ENCODE measurements around the gene RIMS1. TPM values are rescaled to one million over a fixed set of nuclear protein-coding genes. Genes with fewer than 3 reads are reported as not detected.

RIMS1 gene
- total RNA-seq, 5 donors from 2014 or later (not counting 1 experiment from before 2014, with no cell fraction given), result not detected

GRCh38 chr6:72037006-72037405 is 150.7 kb downstream of the RIMS1 start:
- Mint-ChIP-seq H3K27me3 (no peaks in the 10 kb centered on the region), H3K9me3 (no peaks in the 10 kb centered on the region), H3K4me1 (no peaks in the 10 kb centered on the region), H3K36me3 (no peaks in the 10 kb centered on the region), H3K4me3 (no peak overlapping the region), H3K27ac (no peak overlapping the region)
- Histone ChIP-seq H3K27ac (ENCODE audit: low read length) (no peak overlapping the region), H3K4me3 (ENCODE audit: control insufficient read depth in 1 of 2, extremely low read depth in 1 of 2, low read length in 1 of 2) (no peak overlapping the region), H3K36me3 (ENCODE audit: control insufficient read depth in 2 of 2, extremely low read depth in 1 of 2, insufficient read depth in 1 of 2, low read length in 1 of 2) (no peaks in the 10 kb centered on the region), H3K9me3 (no peaks in the 10 kb centered on the region), H3K27me3 (replicated peaks in 1 of 2; ENCODE audit: control insufficient read depth in 2 of 2, extremely low read depth in 1 of 2, insufficient read depth in 2 of 2, low read length in 1 of 2) (no peaks in the 10 kb centered on the region), H3K4me1 (ENCODE audit: control insufficient read depth in 1 of 2, extremely low read depth in 1 of 2, insufficient read depth in 2 of 2, low read length in 2 of 2) (no peaks in the 10 kb centered on the region)
- POLR2A ChIA-PET, result no interaction called here
- DNase-seq (no peak), ATAC-seq (replicated peaks in 1 of 4) (no peak)
- WGBS (ENCODE audit: insufficient coverage), result 22% methylated on average over 3 of the region's 4 CpGs
- CTCF ChIA-PET, result no interaction called here

- no peaks in the 10 kb centered on the region for H3K27me3 ChIP-seq (replicated peaks in 1 of 2; ENCODE audit: control insufficient read depth in 2 of 2, extremely low read depth in 1 of 2, insufficient read depth in 2 of 2, low read length in 1 of 2)
- Mint-ChIP-seq H3K4me1 (no peaks in the 10 kb centered on the region), H3K27me3 (no peaks in the 10 kb centered on the region), H3K9me3 (no peaks in the 10 kb centered on the region), H3K27ac (no peak overlapping the region), H3K36me3 (no peaks in the 10 kb centered on the region), H3K4me3 (no peak overlapping the region)
- H3K36me3 ChIP-seq (ENCODE audit: control insufficient read depth in 2 of 2, extremely low read depth in 1 of 2, insufficient read depth in 1 of 2, low read length in 1 of 2), result no peaks in the 10 kb centered on the region
- ATAC-seq (replicated peaks in 1 of 4), result no peak
- no peak for DNase-seq
- H3K9me3 ChIP-seq, result no peaks in the 10 kb centered on the region
- ChIA-PET POLR2A (no interaction called here), CTCF (no interaction called here)
- no peak overlapping the region for H3K4me3 ChIP-seq (ENCODE audit: control insufficient read depth in 1 of 2, extremely low read depth in 1 of 2, low read length in 1 of 2)
- no peak overlapping the region for H3K27ac ChIP-seq (ENCODE audit: low read length)
- H3K4me1 ChIP-seq (ENCODE audit: control insufficient read depth in 1 of 2, extremely low read depth in 1 of 2, insufficient read depth in 2 of 2, low read length in 2 of 2), result no peaks in the 10 kb centered on the region
Observed at GRCh38 chr6:72040111-72040510, 153.8 kb downstream of the RIMS1 start.

- Mint-ChIP-seq H3K36me3 (no peaks in the 10 kb centered on the region), H3K4me1 (no peaks in the 10 kb centered on the region), H3K27me3 (no peaks in the 10 kb centered on the region), H3K9me3 (no peaks in the 10 kb centered on the region), H3K27ac (no peak overlapping the region), H3K4me3 (no peak overlapping the region)
- no CpG with 5 or more reads among the region's 2 CpGs for WGBS (ENCODE audit: insufficient coverage)
- ChIA-PET CTCF (no interaction called here), POLR2A (no interaction called here)
- no peak overlapping the region for H3K4me3 ChIP-seq (ENCODE audit: control insufficient read depth in 1 of 2, extremely low read depth in 1 of 2, low read length in 1 of 2)
- no peak overlapping the region for H3K27ac ChIP-seq (ENCODE audit: low read length)
- no peaks in the 10 kb centered on the region for H3K36me3 ChIP-seq (ENCODE audit: control insufficient read depth in 2 of 2, extremely low read depth in 1 of 2, insufficient read depth in 1 of 2, low read length in 1 of 2)
- ATAC-seq (replicated peaks in 1 of 4) (no peak), DNase-seq (no peak)
- no peaks in the 10 kb centered on the region for H3K9me3 ChIP-seq
- no peaks in the 10 kb centered on the region for H3K27me3 ChIP-seq (replicated peaks in 1 of 2; ENCODE audit: control insufficient read depth in 2 of 2, extremely low read depth in 1 of 2, insufficient read depth in 2 of 2, low read length in 1 of 2)
- H3K4me1 ChIP-seq (ENCODE audit: control insufficient read depth in 1 of 2, extremely low read depth in 1 of 2, insufficient read depth in 2 of 2, low read length in 2 of 2), result no peaks in the 10 kb centered on the region
Observed at GRCh38 chr6:72042088-72042487, 155.7 kb downstream of the RIMS1 start.

GRCh38 chr6:72048080-72048479 is 161.7 kb downstream of the RIMS1 start:
- WGBS (ENCODE audit: insufficient coverage), result 43% methylated on average over 1 of the region's 2 CpGs

GRCh38 chr6:72049376-72049775 is 163.0 kb downstream of the RIMS1 start:
- ChIA-PET CTCF (no interaction called here), POLR2A (no interaction called here)
- WGBS (ENCODE audit: insufficient coverage), result no CpG with 5 or more reads among the region's 3 CpGs
- Histone ChIP-seq H3K9me3 (no peaks in the 10 kb centered on the region), H3K27me3 (replicated peaks in 1 of 2; ENCODE audit: control insufficient read depth in 2 of 2, extremely low read depth in 1 of 2, insufficient read depth in 2 of 2, low read length in 1 of 2) (no peaks in the 10 kb centered on the region), H3K4me1 (ENCODE audit: control insufficient read depth in 1 of 2, extremely low read depth in 1 of 2, insufficient read depth in 2 of 2, low read length in 2 of 2) (no peaks in the 10 kb centered on the region), H3K36me3 (ENCODE audit: control insufficient read depth in 2 of 2, extremely low read depth in 1 of 2, insufficient read depth in 1 of 2, low read length in 1 of 2) (no peaks in the 10 kb centered on the region), H3K4me3 (ENCODE audit: control insufficient read depth in 1 of 2, extremely low read depth in 1 of 2, low read length in 1 of 2) (no peak overlapping the region), H3K27ac (ENCODE audit: low read length) (no peak overlapping the region)
- ATAC-seq (replicated peaks in 1 of 4) (no peak), DNase-seq (no peak)
- Mint-ChIP-seq H3K36me3 (no peaks in the 10 kb centered on the region), H3K4me3 (no peak overlapping the region), H3K9me3 (peaks cover 3 to 5% (median 3%) of the 10 kb centered on the region in 3 donors), H3K27me3 (no peaks in the 10 kb centered on the region), H3K27ac (no peak overlapping the region), H3K4me1 (no peaks in the 10 kb centered on the region)

More at GRCh38 chr6:72048080-72048479, 161.7 kb downstream of the RIMS1 start:
- Histone ChIP-seq H3K27ac (ENCODE audit: low read length) (no peak overlapping the region), H3K27me3 (replicated peaks in 1 of 2; ENCODE audit: control insufficient read depth in 2 of 2, extremely low read depth in 1 of 2, insufficient read depth in 2 of 2, low read length in 1 of 2) (no peaks in the 10 kb centered on the region), H3K4me1 (ENCODE audit: control insufficient read depth in 1 of 2, extremely low read depth in 1 of 2, insufficient read depth in 2 of 2, low read length in 2 of 2) (no peaks in the 10 kb centered on the region), H3K9me3 (no peaks in the 10 kb centered on the region), H3K4me3 (ENCODE audit: control insufficient read depth in 1 of 2, extremely low read depth in 1 of 2, low read length in 1 of 2) (no peak overlapping the region), H3K36me3 (ENCODE audit: control insufficient read depth in 2 of 2, extremely low read depth in 1 of 2, insufficient read depth in 1 of 2, low read length in 1 of 2) (no peaks in the 10 kb centered on the region)
- Mint-ChIP-seq H3K27ac (no peak overlapping the region), H3K9me3 (no peaks in the 10 kb centered on the region), H3K27me3 (no peaks in the 10 kb centered on the region), H3K4me1 (no peaks in the 10 kb centered on the region), H3K4me3 (no peak overlapping the region), H3K36me3 (no peaks in the 10 kb centered on the region)
- POLR2A ChIA-PET, result no interaction called here
- DNase-seq (no peak), ATAC-seq (replicated peaks in 1 of 4) (no peak)
- CTCF ChIA-PET, result no interaction called here

GRCh38 chr6:72061286-72061685 is 174.9 kb downstream of the RIMS1 start:
- Histone ChIP-seq H3K4me3 (ENCODE audit: control insufficient read depth in 1 of 2, extremely low read depth in 1 of 2, low read length in 1 of 2) (no peak overlapping the region), H3K9me3 (no peaks in the 10 kb centered on the region), H3K27me3 (replicated peaks in 1 of 2; ENCODE audit: control insufficient read depth in 2 of 2, extremely low read depth in 1 of 2, insufficient read depth in 2 of 2, low read length in 1 of 2) (no peaks in the 10 kb centered on the region), H3K36me3 (ENCODE audit: control insufficient read depth in 2 of 2, extremely low read depth in 1 of 2, insufficient read depth in 1 of 2, low read length in 1 of 2) (no peaks in the 10 kb centered on the region), H3K27ac (ENCODE audit: low read length) (no peak overlapping the region), H3K4me1 (ENCODE audit: control insufficient read depth in 1 of 2, extremely low read depth in 1 of 2, insufficient read depth in 2 of 2, low read length in 2 of 2) (no peaks in the 10 kb centered on the region)
- WGBS (ENCODE audit: insufficient coverage), result 91% methylated on average over 6 of the region's 6 CpGs
- H3K4me1 Mint-ChIP-seq, result no peaks in the 10 kb centered on the region
- no peak for ATAC-seq (replicated peaks in 1 of 4)
- no peak overlapping the region for H3K4me3 Mint-ChIP-seq
- H3K27me3 Mint-ChIP-seq, result no peaks in the 10 kb centered on the region
- H3K9me3 Mint-ChIP-seq, result no peaks in the 10 kb centered on the region
- H3K27ac Mint-ChIP-seq, result no peak overlapping the region
- CTCF ChIA-PET, result no interaction called here
- DNase-seq, result no peak
- no peaks in the 10 kb centered on the region for H3K36me3 Mint-ChIP-seq
- POLR2A ChIA-PET, result no interaction called here

GRCh38 chr6:72064399-72064975 is 178.1 kb downstream of the RIMS1 start:
- Histone ChIP-seq H3K4me3 (ENCODE audit: control insufficient read depth in 1 of 2, extremely low read depth in 1 of 2, low read length in 1 of 2) (no peak overlapping the region), H3K27ac (ENCODE audit: low read length) (no peak overlapping the region), H3K36me3 (ENCODE audit: control insufficient read depth in 2 of 2, extremely low read depth in 1 of 2, insufficient read depth in 1 of 2, low read length in 1 of 2) (no peaks in the 10 kb centered on the region), H3K9me3 (no peaks in the 10 kb centered on the region), H3K4me1 (ENCODE audit: control insufficient read depth in 1 of 2, extremely low read depth in 1 of 2, insufficient read depth in 2 of 2, low read length in 2 of 2) (no peaks in the 10 kb centered on the region), H3K27me3 (replicated peaks in 1 of 2; ENCODE audit: control insufficient read depth in 2 of 2, extremely low read depth in 1 of 2, insufficient read depth in 2 of 2, low read length in 1 of 2) (no peaks in the 10 kb centered on the region)
- DNase-seq, result no peak
- H3K9me3 Mint-ChIP-seq, result no peaks in the 10 kb centered on the region
- H3K4me1 Mint-ChIP-seq, result no peaks in the 10 kb centered on the region
- H3K27ac Mint-ChIP-seq, result no peak overlapping the region
- WGBS (ENCODE audit: insufficient coverage), result 17% methylated on average over 1 of the region's 7 CpGs
- no peaks in the 10 kb centered on the region for H3K27me3 Mint-ChIP-seq
- POLR2A ChIA-PET, result no interaction called here
- H3K4me3 Mint-ChIP-seq, result no peak overlapping the region
- no peaks in the 10 kb centered on the region for H3K36me3 Mint-ChIP-seq
- ATAC-seq (replicated peaks in 1 of 4), result no peak
- CTCF ChIA-PET, result no interaction called here

Data from T-cell (primary cell).